ENCODE data around the gene GDF15.

DNA sequence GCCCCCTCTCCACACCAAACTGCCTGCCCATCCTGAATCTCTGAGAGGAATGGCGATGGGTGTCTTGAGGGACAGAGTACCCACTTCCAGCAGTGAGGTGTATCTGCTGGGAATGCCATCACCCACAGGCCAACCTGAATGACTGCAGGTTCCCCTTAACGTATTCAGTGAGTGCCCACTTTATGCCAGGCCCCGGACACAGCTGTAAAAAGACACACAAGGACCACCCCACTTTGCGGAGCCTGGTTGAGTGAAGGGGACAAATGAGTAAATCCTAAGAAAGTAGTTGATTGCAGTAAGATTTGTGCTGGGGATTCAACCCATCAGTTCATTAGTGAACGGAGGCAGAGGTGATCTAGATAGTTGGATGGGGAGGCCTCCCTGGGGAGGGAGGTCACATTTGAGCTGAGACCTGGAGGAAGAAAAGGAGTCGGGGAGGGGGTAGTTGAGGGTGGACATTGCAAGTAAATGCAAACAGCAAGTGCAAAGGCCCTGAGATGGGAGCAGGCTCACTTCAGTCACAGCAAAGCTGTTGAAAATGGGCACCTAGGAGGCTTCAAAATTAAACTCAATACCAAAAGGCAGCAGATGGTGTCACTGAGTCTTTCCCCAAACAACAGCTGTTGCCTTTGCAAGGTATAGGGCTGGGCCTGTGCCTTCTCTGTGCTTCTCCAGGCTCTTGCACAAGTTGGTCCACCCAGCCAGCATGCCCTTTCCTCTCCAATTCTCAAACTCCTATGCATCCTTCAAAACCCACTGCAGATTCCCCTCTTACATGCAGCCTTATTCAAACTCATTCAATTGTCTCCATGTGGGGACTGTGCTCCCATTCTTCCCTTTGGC lies 4.3 kb downstream of the GDF15 start:
- TF ChIP-seq, protein P1, sequence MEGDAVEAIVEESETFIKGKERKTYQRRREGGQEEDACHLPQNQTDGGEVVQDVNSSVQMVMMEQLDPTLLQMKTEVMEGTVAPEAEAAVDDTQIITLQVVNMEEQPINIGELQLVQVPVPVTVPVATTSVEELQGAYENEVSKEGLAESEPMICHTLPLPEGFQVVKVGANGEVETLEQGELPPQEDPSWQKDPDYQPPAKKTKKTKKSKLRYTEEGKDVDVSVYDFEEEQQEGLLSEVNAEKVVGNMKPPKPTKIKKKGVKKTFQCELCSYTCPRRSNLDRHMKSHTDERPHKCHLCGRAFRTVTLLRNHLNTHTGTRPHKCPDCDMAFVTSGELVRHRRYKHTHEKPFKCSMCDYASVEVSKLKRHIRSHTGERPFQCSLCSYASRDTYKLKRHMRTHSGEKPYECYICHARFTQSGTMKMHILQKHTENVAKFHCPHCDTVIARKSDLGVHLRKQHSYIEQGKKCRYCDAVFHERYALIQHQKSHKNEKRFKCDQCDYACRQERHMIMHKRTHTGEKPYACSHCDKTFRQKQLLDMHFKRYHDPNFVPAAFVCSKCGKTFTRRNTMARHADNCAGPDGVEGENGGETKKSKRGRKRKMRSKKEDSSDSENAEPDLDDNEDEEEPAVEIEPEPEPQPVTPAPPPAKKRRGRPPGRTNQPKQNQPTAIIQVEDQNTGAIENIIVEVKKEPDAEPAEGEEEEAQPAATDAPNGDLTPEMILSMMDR (conservative IDR thresholded peaks at IDR 0.05) = no peak
- TF ChIP-seq ZFX (IDR thresholded peaks at IDR 0.05) = no peak
